Prostate gland (tissue), 2 donors: ENCODE results near the gene IL20RA. TPM values are rescaled to one million over a fixed set of nuclear protein-coding genes. Genes with fewer than 3 reads are reported as not detected.
A peak's percentile ranks its signal among the peaks of the same experiment; 100 is the strongest.

ENCODE experiments used
- DNase-seq: peaks from one replicate; pipeline ENCODE4 v3.0.0-alpha.2; 2019; ENCODE audit warnings: low spot score
- H3K27ac ChIP-seq, 2 donors: fragments of 200-600 bp; sonication (generic); 2 replicates each; pipeline ENCODE4 v1.5.1; 2017 to 2019
- H3K27me3 ChIP-seq: fragments of 200-600 bp; sonication (generic); replicated peaks from 2 replicates; pipeline ENCODE4 v1.5.1; 2019; ENCODE audit not compliant: insufficient read depth
- H3K36me3 ChIP-seq, 2 donors: fragments of 200-600 bp; sonication (generic); 1 replicate in 1 of 2; 2 replicates in 1 of 2; pipeline versions ENCODE4 v1.5.1 to v1.8.1; 2017 to 2019
- H3K4me1 ChIP-seq: fragments of 200-600 bp; sonication (generic); replicated peaks from 2 replicates; pipeline ENCODE4 v1.5.1; 2019
- H3K4me3 ChIP-seq, 2 donors: fragments of 200-600 bp; sonication (generic); 2 replicates each; pipeline ENCODE4 v1.5.1; 2017 to 2019
- H3K9me3 ChIP-seq: fragments of 200-600 bp; sonication (generic); 2 replicates; pipeline ENCODE4 v1.5.1; 2017
- POLR2A ChIP-seq: fragments of 450-650 bp; IDR thresholded peaks from one replicate; pipeline ENCODE4 v1.6.1; 2016; ENCODE audit warnings: antibody characterized with exemption, mild to moderate bottlenecking
- POLR2AphosphoS5 ChIP-seq: sonication (generic); formaldehyde crosslinking; IDR thresholded peaks from one replicate; pipeline ENCODE4 v1.6.1; 2017; ENCODE audit warnings: antibody characterized with exemption
- WGBS: methylation state at CpG from one replicate; pipeline ENCODE4 v1.1.5; 2018; 5-methylcytosine and 5-hydroxymethylcytosine counted together
- intact Hi-C: fragments of 100-400 bp; cut with DNase I; formaldehyde crosslinking; loops from one replicate; pipeline ENCODE4 v1.14.2; 2022
- total RNA-seq, 2 donors: library from RNA; depleted of rRNA; stranded (reverse); fragments of >200 nt; gene quantifications; one replicate each; pipeline ENCODE4 v1.1.0, GENCODE V29; 2016
- TF ChIP-seq, protein P1 (sequence below), 4 experiments: fragments of 200-600 bp in 2 of 4; fragments of 450-650 bp in 2 of 4; sonication (generic) in 2 of 4; IDR thresholded peaks; 1 replicate in 3 of 4; 2 replicates in 1 of 4; pipeline ENCODE4 v1.5.1; 2016 to 2019; ENCODE audit warnings: antibody characterized with exemption in 4 of 4, mild to moderate bottlenecking in 2 of 4, moderate library complexity in 2 of 4

The IL20RA gene, protein sequence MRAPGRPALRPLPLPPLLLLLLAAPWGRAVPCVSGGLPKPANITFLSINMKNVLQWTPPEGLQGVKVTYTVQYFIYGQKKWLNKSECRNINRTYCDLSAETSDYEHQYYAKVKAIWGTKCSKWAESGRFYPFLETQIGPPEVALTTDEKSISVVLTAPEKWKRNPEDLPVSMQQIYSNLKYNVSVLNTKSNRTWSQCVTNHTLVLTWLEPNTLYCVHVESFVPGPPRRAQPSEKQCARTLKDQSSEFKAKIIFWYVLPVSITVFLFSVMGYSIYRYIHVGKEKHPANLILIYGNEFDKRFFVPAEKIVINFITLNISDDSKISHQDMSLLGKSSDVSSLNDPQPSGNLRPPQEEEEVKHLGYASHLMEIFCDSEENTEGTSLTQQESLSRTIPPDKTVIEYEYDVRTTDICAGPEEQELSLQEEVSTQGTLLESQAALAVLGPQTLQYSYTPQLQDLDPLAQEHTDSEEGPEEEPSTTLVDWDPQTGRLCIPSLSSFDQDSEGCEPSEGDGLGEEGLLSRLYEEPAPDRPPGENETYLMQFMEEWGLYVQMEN
- 10 to 100 TPM; 19.9 to 25.3 TPM for total RNA-seq

DNA sequence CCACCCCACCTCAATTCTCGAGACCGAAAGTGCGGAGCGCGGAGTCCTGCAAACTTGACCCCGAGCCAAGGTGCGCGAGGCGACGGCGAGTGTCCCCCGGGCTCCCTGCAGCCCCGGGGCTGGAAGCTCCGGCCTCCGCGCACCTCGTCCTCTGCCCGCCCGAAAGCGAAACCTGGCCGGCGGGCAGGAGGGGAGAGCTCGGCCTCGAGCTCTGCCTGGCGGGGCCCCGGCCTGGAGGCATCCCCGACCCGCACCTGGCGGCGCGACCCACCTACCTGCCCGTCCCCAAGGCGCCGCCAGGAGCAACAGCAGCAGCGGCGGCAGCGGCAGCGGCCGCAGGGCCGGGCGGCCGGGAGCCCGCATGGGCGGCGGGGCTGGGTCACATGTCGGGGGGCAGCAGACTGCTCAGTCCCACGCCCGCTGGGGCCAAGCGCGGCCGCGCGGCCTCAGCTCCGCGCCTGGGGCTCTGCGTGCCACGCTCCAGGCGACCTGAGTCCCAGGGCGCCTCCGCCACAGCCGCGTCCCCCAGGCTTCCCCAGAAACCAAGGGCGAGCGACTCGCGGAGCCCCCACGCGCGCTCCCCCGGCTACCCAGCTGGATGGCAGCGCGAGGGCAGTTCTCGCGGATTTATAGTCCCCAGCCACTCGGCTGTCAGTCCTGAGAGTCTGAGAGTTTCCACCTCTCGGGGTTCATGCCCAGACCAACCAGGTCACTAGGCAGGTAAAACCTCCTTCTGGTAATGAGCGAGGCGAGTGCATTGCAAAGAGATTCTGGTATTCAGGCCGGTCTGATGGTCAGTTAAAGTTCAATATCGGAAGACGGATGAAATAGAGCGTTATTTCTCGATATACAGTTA lies at the start of gene IL20RA:
Gene IL20RA (minus strand): TSS at position 600 of the 856 bp plus-strand sequence. CDS start 237 bp downstream, at position 363.
- H3K27me3 ChIP-seq, result no peaks in the 10 kb centered on the region
- no peaks in the 10 kb centered on the region for H3K36me3 ChIP-seq
- WGBS, result 12% methylated on average over 44 of the region's 83 CpGs
- H3K9me3 ChIP-seq, result no peaks in the 10 kb centered on the region
- TF ChIP-seq POLR2AphosphoS5 (no peak), POLR2A (peak; percentile 24)
- TF ChIP-seq, protein P1, sequence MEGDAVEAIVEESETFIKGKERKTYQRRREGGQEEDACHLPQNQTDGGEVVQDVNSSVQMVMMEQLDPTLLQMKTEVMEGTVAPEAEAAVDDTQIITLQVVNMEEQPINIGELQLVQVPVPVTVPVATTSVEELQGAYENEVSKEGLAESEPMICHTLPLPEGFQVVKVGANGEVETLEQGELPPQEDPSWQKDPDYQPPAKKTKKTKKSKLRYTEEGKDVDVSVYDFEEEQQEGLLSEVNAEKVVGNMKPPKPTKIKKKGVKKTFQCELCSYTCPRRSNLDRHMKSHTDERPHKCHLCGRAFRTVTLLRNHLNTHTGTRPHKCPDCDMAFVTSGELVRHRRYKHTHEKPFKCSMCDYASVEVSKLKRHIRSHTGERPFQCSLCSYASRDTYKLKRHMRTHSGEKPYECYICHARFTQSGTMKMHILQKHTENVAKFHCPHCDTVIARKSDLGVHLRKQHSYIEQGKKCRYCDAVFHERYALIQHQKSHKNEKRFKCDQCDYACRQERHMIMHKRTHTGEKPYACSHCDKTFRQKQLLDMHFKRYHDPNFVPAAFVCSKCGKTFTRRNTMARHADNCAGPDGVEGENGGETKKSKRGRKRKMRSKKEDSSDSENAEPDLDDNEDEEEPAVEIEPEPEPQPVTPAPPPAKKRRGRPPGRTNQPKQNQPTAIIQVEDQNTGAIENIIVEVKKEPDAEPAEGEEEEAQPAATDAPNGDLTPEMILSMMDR (IDR thresholded peaks at IDR 0.05), result peak in 2 of 4 experiments; percentile 15
- H3K4me3 ChIP-seq, result peak within 1 kb of the TSS; percentile 78 to 86
- intact Hi-C loops, result no loop called here
- peak within 1 kb of the TSS; percentile 92 to 94 for H3K27ac ChIP-seq
- peaks cover 4% of the 10 kb centered on the region for H3K4me1 ChIP-seq
- DNase-seq, result peak; percentile 33

DNA sequence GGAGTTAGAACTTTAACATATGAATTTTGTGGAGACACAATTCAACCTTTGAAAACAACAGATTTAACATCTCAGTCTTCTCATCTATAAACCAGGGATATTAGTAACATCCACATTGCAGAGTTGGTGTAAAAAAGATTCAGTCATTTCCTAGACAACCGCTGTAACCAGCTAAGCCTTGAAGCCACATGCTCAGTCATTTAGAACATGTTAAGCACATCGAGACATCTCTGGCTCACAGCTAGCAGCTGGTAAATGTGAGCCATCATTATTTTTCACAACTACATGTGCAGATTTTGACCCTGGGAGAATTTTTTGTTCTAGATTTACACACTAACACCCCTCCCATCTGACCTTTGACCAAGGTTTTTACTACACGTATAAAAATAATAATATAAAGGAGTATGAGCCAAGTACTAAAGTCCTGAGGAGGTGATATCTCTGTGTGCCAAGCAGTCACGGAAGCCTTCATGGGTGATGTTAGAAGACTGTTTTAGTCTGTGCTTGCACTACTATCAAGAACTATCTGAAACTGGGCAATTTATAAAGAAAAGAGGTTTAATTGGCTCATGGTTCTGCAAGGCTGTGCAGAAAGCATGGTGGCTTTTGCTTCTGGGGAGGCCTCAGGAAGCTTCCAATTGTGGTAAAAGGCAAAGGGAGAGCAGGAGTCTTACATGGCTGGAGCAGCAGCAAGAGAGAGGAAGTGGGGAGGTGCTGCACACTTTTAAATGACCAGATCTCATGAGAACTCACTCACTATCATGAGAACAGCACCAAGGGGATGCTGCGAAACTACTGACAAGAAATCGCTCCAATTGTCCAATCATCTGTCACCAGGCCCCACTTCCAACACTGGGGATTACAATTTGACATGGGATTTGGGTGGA lies 48.7 kb upstream of the IL20RA start:
- Histone ChIP-seq H3K4me3 (no peak overlapping the region), H3K27ac (no peak overlapping the region), H3K4me1 (no peaks in the 10 kb centered on the region), H3K27me3 (no peaks in the 10 kb centered on the region), H3K9me3 (no peaks in the 10 kb centered on the region), H3K36me3 (no peaks in the 10 kb centered on the region)
- intact Hi-C loops, result loop anchor here (2.0 to 5.0 kb wide), 3 partner anchors 221 to 549 kb away; no protein-coding TSS in a partner anchor
- TF ChIP-seq POLR2A (no peak), POLR2AphosphoS5 (no peak)
- TF ChIP-seq, protein P1 (IDR thresholded peaks at IDR 0.05), result no peak
- no peak for DNase-seq
- 73% methylated on average over 6 of the region's 6 CpGs for WGBS

DNA sequence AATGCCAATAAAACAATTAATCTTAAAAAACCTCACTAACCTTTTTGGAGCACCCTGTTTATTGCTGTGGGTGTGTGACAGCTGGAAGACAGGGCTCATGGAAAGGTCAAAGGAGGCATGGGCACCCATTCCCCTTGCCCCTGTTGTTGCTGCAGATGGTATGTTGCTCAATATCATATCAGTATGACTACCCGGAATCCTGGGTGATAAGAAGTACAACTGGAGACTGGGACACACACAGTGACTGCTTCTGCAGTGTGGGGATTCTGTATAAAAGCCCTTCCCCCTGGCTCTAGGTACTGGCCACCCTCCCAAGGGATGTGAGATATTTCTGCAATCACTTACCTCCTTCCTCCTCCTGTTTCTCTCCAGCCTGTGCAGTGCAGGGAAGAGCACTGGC lies 47.3 kb upstream of the IL20RA start:
- H3K27me3 ChIP-seq, result no peaks in the 10 kb centered on the region
- no peak overlapping the region for H3K4me3 ChIP-seq
- TF ChIP-seq POLR2A (no peak), POLR2AphosphoS5 (no peak)
- TF ChIP-seq, protein P1 (IDR thresholded peaks at IDR 0.05), result no peak
- intact Hi-C loops, result loop anchor here (5.0 kb wide), 2 partner anchors 325 to 550 kb away; no protein-coding TSS in a partner anchor
- H3K9me3 ChIP-seq, result no peaks in the 10 kb centered on the region
- 67% methylated on average over 1 of the region's 1 CpG for WGBS
- H3K4me1 ChIP-seq, result no peaks in the 10 kb centered on the region
- no peaks in the 10 kb centered on the region for H3K36me3 ChIP-seq
- DNase-seq, result no peak
- no peak overlapping the region for H3K27ac ChIP-seq

DNA sequence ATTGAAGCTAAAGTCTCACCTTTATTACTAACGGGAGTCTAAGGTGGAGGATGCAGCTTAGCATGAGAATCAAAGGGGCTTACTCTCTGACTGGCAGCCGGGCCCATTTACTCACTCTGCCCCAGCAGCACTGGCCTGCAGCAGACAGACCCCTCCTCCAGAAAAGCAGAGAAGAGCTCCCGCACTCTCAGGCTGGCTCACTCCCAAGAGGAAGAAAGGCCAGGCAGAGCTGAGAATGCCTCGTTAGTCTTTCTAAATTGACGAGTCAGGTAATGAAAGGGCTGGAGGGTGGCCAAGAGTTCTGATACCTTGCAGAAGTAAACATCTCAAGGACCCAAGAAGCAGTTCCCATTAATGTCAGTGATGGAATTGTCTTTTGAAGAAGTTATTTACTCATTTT lies 44.5 kb upstream of the IL20RA start:
- no peaks in the 10 kb centered on the region for H3K9me3 ChIP-seq
- no peaks in the 10 kb centered on the region for H3K4me1 ChIP-seq
- H3K4me3 ChIP-seq, result no peak overlapping the region
- 27% methylated on average over 5 of the region's 5 CpGs for WGBS
- intact Hi-C loops, result no loop called here
- peak; percentile 49 for DNase-seq
- TF ChIP-seq POLR2AphosphoS5 (no peak), POLR2A (no peak)
- TF ChIP-seq, protein P1 (IDR thresholded peaks at IDR 0.05), result no peak
- H3K36me3 ChIP-seq, result no peaks in the 10 kb centered on the region
- no peak overlapping the region for H3K27ac ChIP-seq
- H3K27me3 ChIP-seq, result no peaks in the 10 kb centered on the region
